PFSK-1 (cell line): Measurements from ENCODE around the gene ECT2.

ENCODE experiments used
- FOXP2 ChIP-seq: optimal IDR thresholded peaks from 2 replicates; pipeline ENCODE3; 2011; ENCODE audit warnings: borderline replicate concordance, control low read depth, inconsistent platforms; ENCODE audit not compliant: insufficient read depth; ENCODE audit errors: extremely low read length, extremely low read depth
- POLR2AphosphoS5 ChIP-seq: IDR thresholded peaks from 2 replicates; pipeline ENCODE4 v1.6.1; 2012; ENCODE audit warnings: low read depth, mild to moderate bottlenecking, control low read depth, low read length, moderate library complexity
- REST ChIP-seq, 2 experiments: IDR thresholded peaks; 2 replicates each; pipeline versions ENCODE4 v1.6.1 to v1.8.0; 2011 to 2012; ENCODE audit warnings: low read depth in 2 of 2, low read length in 2 of 2, control low read depth in 1 of 2, inconsistent platforms in 1 of 2, mild to moderate bottlenecking in 1 of 2, moderate library complexity in 1 of 2; ENCODE audit not compliant: insufficient read depth in 1 of 2
- SIN3A ChIP-seq: IDR thresholded peaks from 2 replicates; pipeline ENCODE4 v1.6.1; 2012; ENCODE audit warnings: mild to moderate bottlenecking, low read length, moderate library complexity, borderline replicate concordance; ENCODE audit not compliant: insufficient read depth
- TAF1 ChIP-seq: IDR thresholded peaks from 2 replicates; pipeline ENCODE4 v1.6.1; 2012; ENCODE audit warnings: low read length, control low read depth, borderline replicate concordance; ENCODE audit not compliant: insufficient read depth

ECT2 gene

DNA sequence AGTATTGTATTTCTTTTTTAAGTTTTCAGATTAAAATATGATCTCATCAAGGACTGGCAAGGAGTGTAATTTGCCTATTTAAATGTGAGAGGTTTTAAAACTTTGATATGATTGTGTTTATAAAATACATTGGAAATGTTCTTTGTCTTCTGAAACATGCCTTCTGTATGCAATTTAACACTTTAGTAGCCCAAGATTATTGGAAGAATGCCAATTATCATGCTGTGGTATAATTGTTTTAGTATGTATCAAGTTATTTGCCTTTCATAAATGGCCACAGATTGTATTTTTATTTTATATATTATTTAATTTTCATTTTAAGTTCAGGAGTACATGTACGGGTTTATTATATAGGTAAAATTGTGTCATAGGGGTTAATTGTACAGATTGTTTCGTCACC lies 31.7 kb downstream of the ECT2 start:
- TF ChIP-seq SIN3A (no peak), POLR2AphosphoS5 (no peak), REST (IDR thresholded peaks at IDR 0.05; ENCODE audit: insufficient read depth in 1 of 2, low read depth in 2 of 2, low read length in 2 of 2) (no peak), TAF1 (no peak), FOXP2 (no peak)

GRCh38 chr3:172786036-172786435 lies 35.5 kb downstream of the ECT2 start:
- TF ChIP-seq FOXP2 (no peak), TAF1 (no peak), SIN3A (no peak), REST (IDR thresholded peaks at IDR 0.05; ENCODE audit: insufficient read depth in 1 of 2, low read depth in 2 of 2, low read length in 2 of 2) (no peak), POLR2AphosphoS5 (no peak)

DNA sequence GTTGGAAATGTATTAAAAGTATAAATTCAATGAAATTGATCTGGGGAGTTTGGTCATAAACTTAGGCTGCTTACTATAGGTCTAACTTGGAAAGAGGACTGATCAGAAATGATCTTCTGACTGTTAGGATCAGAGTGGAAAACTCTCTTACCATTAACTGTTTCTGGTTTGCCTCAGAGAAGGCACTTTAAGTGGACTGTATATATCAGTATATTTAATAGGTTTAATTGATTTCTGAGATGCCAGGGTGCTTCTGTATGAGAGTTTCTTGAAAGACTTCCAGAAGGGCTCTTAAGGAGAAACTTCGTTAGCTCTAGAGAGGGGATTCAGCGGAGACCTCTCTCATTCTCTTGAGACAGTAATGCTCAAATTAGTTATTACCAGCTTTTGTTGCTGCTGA lies 36.5 kb downstream of the ECT2 start:
- TF ChIP-seq REST (IDR thresholded peaks at IDR 0.05; ENCODE audit: insufficient read depth in 1 of 2, low read depth in 2 of 2, low read length in 2 of 2) (no peak), FOXP2 (no peak), POLR2AphosphoS5 (no peak), TAF1 (no peak), SIN3A (no peak)

DNA sequence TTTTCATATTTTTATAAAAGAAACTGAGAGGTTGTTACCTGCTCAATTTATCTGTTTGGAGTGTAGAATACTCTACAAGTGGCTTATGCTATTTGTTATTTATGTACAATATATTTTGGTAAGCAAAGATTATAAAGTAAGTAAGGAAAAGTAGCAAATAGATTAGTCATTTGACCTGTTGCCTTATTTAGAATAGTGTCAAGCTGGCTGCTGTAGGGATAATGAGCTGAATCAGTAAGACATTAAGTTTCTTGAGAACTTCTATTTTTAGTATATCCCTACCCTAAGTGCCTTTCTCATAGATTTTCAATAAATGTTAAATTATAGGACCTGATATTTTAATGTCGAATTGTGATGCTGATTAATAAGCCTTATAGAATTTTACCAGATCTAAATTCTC lies 37.2 kb downstream of the ECT2 start:
- TF ChIP-seq POLR2AphosphoS5 (no peak), REST (IDR thresholded peaks at IDR 0.05; ENCODE audit: insufficient read depth in 1 of 2, low read depth in 2 of 2, low read length in 2 of 2) (no peak), FOXP2 (no peak), TAF1 (no peak), SIN3A (no peak)

GRCh38 chr3:172799246-172799645 lies 48.7 kb downstream of the ECT2 start:
- no peak for TF ChIP-seq SIN3A
- no peak for TF ChIP-seq POLR2AphosphoS5
- TF ChIP-seq TAF1, result no peak
- no peak for TF ChIP-seq REST (IDR thresholded peaks at IDR 0.05; ENCODE audit: insufficient read depth in 1 of 2, low read depth in 2 of 2, low read length in 2 of 2)
- TF ChIP-seq FOXP2, result no peak
